HepG2 (cell line): ENCODE measurements around the gene NECTIN2. TPM values are rescaled to one million over a fixed set of nuclear protein-coding genes. Genes with fewer than 3 reads are reported as not detected.

ENCODE experiments used
- ARNT ChIP-seq: fragments of 450-650 bp; IDR thresholded peaks from 2 replicates; pipeline ENCODE4 v1.6.1; 2017
- HNRNPK ChIP-seq: fragments of 200-400 bp; formaldehyde crosslinking; IDR thresholded peaks from 2 replicates; pipeline ENCODE4 v1.6.1; 2018; ENCODE audit warnings: low read length, low read depth, moderate library complexity, mild to moderate bottlenecking; ENCODE audit not compliant: poor library complexity, severe bottlenecking
- MBD4 ChIP-seq: IDR thresholded peaks from 2 replicates; pipeline ENCODE4 v1.6.1; 2012; ENCODE audit warnings: low read length, inconsistent platforms, borderline replicate concordance
- MIXL1 ChIP-seq: IDR thresholded peaks from 2 replicates; pipeline ENCODE4 v1.6.1; 2016
- MYC ChIP-seq: sonication (generic); formaldehyde crosslinking; IDR thresholded peaks from 2 replicates; pipeline ENCODE4 v1.9.0; 2021; ENCODE audit warnings: missing genetic modification reagents, borderline replicate concordance
- MYNN ChIP-seq: sonication (generic); formaldehyde crosslinking; IDR thresholded peaks from 2 replicates; pipeline ENCODE4 v1.4.0; 2020; ENCODE audit warnings: mild to moderate bottlenecking, low read depth, missing genetic modification reagents
- NPAS2 ChIP-seq: sonication (generic); formaldehyde crosslinking; IDR thresholded peaks from 2 replicates; pipeline ENCODE4 v1.8.0; 2022; ENCODE audit warnings: mild to moderate bottlenecking, missing genetic modification reagents, borderline replicate concordance
- PHF8 ChIP-seq: sonication (generic); formaldehyde crosslinking; IDR thresholded peaks from 2 replicates; pipeline ENCODE4 v1.5.0; 2020; ENCODE audit warnings: missing genetic modification reagents
- REPIN1 ChIP-seq: sonication (generic); formaldehyde crosslinking; IDR thresholded peaks from 2 replicates; pipeline ENCODE4 v1.8.0; 2022; ENCODE audit warnings: missing genetic modification reagents, low read depth, mild to moderate bottlenecking, borderline replicate concordance
- SMAD1 ChIP-seq: sonication (generic); formaldehyde crosslinking; IDR thresholded peaks from 2 replicates; pipeline ENCODE4 v1.4.0; 2020; ENCODE audit warnings: missing genetic modification reagents, low read depth, mild to moderate bottlenecking, borderline replicate concordance
- SNAI1 ChIP-seq: sonication (generic); formaldehyde crosslinking; IDR thresholded peaks from 2 replicates; pipeline ENCODE4 v1.5.0; 2020; ENCODE audit warnings: mild to moderate bottlenecking, missing genetic modification reagents, borderline replicate concordance
- SOX6 ChIP-seq, 2 experiments: fragments of 450-650 bp in 1 of 2; sonication (generic) in 1 of 2; formaldehyde crosslinking in 1 of 2; IDR thresholded peaks; 2 replicates each; pipeline versions ENCODE4 v1.4.0 to v1.6.1; 2017 to 2020; ENCODE audit warnings: antibody characterized with exemption in 1 of 2, mild to moderate bottlenecking in 1 of 2, missing genetic modification reagents in 1 of 2
- SP1 ChIP-seq, 2 experiments: fragments of 450-650 bp in 1 of 2; sonication (generic) in 1 of 2; formaldehyde crosslinking in 1 of 2; IDR thresholded peaks; 2 replicates each; pipeline versions ENCODE4 v1.4.0 to v1.6.1; 2016 to 2020; ENCODE audit warnings: missing genetic modification reagents in 1 of 2
- WIZ ChIP-seq: sonication (generic); formaldehyde crosslinking; IDR thresholded peaks from 2 replicates; pipeline ENCODE4 v1.5.1; 2020; ENCODE audit warnings: mild to moderate bottlenecking, missing genetic modification reagents
- ZBTB3 ChIP-seq: sonication (generic); formaldehyde crosslinking; IDR thresholded peaks from 2 replicates; pipeline ENCODE4 v1.4.0; 2020; ENCODE audit warnings: low read depth, mild to moderate bottlenecking, moderate library complexity, missing genetic modification reagents, borderline replicate concordance
- ZKSCAN8 ChIP-seq: IDR thresholded peaks from 2 replicates; pipeline ENCODE4 v1.6.1; 2016; ENCODE audit warnings: borderline replicate concordance, missing genetic modification reagents, missing compliant biosample characterization
- ZNF350 ChIP-seq: sonication (generic); formaldehyde crosslinking; IDR thresholded peaks from 2 replicates; pipeline ENCODE4 v1.4.0; 2020; ENCODE audit warnings: mild to moderate bottlenecking, low read depth, missing genetic modification reagents, borderline replicate concordance
- ZNF430 ChIP-seq: sonication (generic); formaldehyde crosslinking; IDR thresholded peaks from 2 replicates; pipeline ENCODE4 v1.9.0; 2021; ENCODE audit warnings: mild to moderate bottlenecking, missing genetic modification reagents
- ZNF704 ChIP-seq: sonication (generic); formaldehyde crosslinking; IDR thresholded peaks from 2 replicates; pipeline ENCODE4 v1.8.1; 2023; ENCODE audit warnings: mild to moderate bottlenecking, inconsistent platforms, moderate library complexity, missing genetic modification reagents, borderline replicate concordance
- ZSCAN20 ChIP-seq: sonication (generic); formaldehyde crosslinking; IDR thresholded peaks from 2 replicates; pipeline ENCODE4 v1.4.0; 2020; ENCODE audit warnings: missing genetic modification reagents, mild to moderate bottlenecking, borderline replicate concordance
- ZZZ3 ChIP-seq: sonication (generic); formaldehyde crosslinking; IDR thresholded peaks from 2 replicates; pipeline ENCODE4 v1.4.0; 2020; ENCODE audit warnings: missing genetic modification reagents, mild to moderate bottlenecking, borderline replicate concordance
- polyA plus RNA-seq, 8 experiments: library from polyadenylated mRNA; depleted of rRNA in 3 of 8; stranded (reverse) in 7 of 8; unstranded in 1 of 8; fragments of >200 nt; fragmentation: Illumina TruSeq in 4 of 8; extraction: Trizol in 4 of 8; gene quantifications; 2 replicates each; pipeline versions ENCODE4 v1.2.1 to v1.2.3, GENCODE V29; 2011 to 2016; ENCODE audit warnings: low read depth in 4 of 8, missing spikeins in 1 of 8, mixed read lengths in 1 of 8; ENCODE audit not compliant: insufficient read depth in 1 of 8
- total RNA-seq, 5 experiments: library from RNA; depleted of rRNA; stranded (reverse); fragments of >200 nt; fragmentation: Illumina TruSeq; extraction: Trizol; gene quantifications; 2 replicates each; pipeline ENCODE4 v1.2.3, GENCODE V29; 2016; ENCODE audit warnings: low read depth in 1 of 5
- TF ChIP-seq, protein P1 (sequence below): sonication (generic); formaldehyde crosslinking; IDR thresholded peaks from 2 replicates; pipeline ENCODE4 v1.8.0; 2022; ENCODE audit warnings: mild to moderate bottlenecking, missing genetic modification reagents, borderline replicate concordance
- TF ChIP-seq, protein P2 (sequence below): sonication (generic); formaldehyde crosslinking; conservative IDR thresholded peaks from 2 replicates; pipeline ENCODE4 v1.8.0; 2022; ENCODE audit warnings: mild to moderate bottlenecking, moderate library complexity, missing genetic modification reagents
- TF ChIP-seq, protein P3 (sequence below): sonication (generic); formaldehyde crosslinking; IDR thresholded peaks from 2 replicates; pipeline ENCODE4 v1.5.0; 2020; ENCODE audit warnings: missing genetic modification reagents

Gene NECTIN2
- total and polyA plus RNA-seq, 2 of the 13 experiments (the other 11 are each of a cell fraction or from before 2014, with no cell fraction given): 75.4 to 114 TPM

- TF ChIP-seq, protein P1, sequence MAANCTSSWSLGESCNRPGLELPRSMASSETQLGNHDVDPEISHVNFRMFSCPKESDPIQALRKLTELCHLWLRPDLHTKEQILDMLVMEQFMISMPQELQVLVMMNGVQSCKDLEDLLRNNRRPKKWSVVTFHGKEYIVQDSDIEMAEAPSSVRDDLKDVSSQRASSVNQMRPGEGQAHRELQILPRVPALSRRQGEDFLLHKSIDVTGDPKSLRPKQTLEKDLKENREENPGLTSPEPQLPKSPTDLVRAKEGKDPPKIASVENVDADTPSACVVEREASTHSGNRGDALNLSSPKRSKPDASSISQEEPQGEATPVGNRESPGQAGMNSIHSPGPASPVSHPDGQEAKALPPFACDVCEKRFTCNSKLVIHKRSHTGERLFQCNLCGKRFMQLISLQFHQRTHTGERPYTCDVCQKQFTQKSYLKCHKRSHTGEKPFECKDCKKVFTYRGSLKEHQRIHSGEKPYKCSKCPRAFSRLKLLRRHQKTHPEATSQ (CRISPR knock-in tag): no peak
- TF ChIP-seq MYC (CRISPR knock-in tag): peak; percentile 33; the same call in 1 of the 2 replicates
- no peak for TF ChIP-seq ZKSCAN8 (CRISPR knock-in tag)
- TF ChIP-seq SP1 (IDR thresholded peaks at IDR 0.05): no peak
- TF ChIP-seq SP1 (CRISPR knock-in tag; IDR thresholded peaks at IDR 0.05): no peak
- no peak for TF ChIP-seq NPAS2
- TF ChIP-seq ZNF430: no peak
- TF ChIP-seq PHF8 (CRISPR knock-in tag): no peak
- TF ChIP-seq ZBTB3 (CRISPR knock-in tag): no peak
- TF ChIP-seq ZNF704 (CRISPR knock-in tag): no peak
- TF ChIP-seq ZSCAN20 (CRISPR knock-in tag): no peak
- TF ChIP-seq REPIN1 (CRISPR knock-in tag): 0 out of 2 replicates have a peak, but pooled peaks have one; percentile 24
- TF ChIP-seq, protein P2, sequence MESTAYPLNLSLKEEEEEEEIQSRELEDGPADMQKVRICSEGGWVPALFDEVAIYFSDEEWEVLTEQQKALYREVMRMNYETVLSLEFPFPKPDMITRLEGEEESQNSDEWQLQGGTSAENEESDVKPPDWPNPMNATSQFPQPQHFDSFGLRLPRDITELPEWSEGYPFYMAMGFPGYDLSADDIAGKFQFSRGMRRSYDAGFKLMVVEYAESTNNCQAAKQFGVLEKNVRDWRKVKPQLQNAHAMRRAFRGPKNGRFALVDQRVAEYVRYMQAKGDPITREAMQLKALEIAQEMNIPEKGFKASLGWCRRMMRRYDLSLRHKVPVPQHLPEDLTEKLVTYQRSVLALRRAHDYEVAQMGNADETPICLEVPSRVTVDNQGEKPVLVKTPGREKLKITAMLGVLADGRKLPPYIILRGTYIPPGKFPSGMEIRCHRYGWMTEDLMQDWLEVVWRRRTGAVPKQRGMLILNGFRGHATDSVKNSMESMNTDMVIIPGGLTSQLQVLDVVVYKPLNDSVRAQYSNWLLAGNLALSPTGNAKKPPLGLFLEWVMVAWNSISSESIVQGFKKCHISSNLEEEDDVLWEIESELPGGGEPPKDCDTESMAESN: no peak
- TF ChIP-seq ARNT: no peak
- no peak for TF ChIP-seq HNRNPK
- TF ChIP-seq MYNN (CRISPR knock-in tag): no peak
- no peak for TF ChIP-seq ZNF350 (CRISPR knock-in tag)
- TF ChIP-seq, protein P3, sequence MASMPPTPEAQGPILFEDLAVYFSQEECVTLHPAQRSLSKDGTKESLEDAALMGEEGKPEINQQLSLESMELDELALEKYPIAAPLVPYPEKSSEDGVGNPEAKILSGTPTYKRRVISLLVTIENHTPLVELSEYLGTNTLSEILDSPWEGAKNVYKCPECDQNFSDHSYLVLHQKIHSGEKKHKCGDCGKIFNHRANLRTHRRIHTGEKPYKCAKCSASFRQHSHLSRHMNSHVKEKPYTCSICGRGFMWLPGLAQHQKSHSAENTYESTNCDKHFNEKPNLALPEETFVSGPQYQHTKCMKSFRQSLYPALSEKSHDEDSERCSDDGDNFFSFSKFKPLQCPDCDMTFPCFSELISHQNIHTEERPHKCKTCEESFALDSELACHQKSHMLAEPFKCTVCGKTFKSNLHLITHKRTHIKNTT: no peak
- no peak for TF ChIP-seq SMAD1 (CRISPR knock-in tag)
- no peak for TF ChIP-seq WIZ (CRISPR knock-in tag)
- TF ChIP-seq SNAI1: no peak
- no peak for TF ChIP-seq SOX6 (IDR thresholded peaks at IDR 0.05)
- TF ChIP-seq SOX6 (CRISPR knock-in tag; IDR thresholded peaks at IDR 0.05): no peak
- TF ChIP-seq MBD4: no peak
- no peak for TF ChIP-seq ZZZ3 (CRISPR knock-in tag)
- TF ChIP-seq MIXL1 (CRISPR knock-in tag): 0 out of 2 replicates have a peak, but pooled peaks have one; percentile 9
These were observed 23.3 kb upstream of the NECTIN2 start (continued) for GRCh38 chr19:44822670-44823372.
